Femur (tissue), 1 donor: ENCODE data around the gene MGAT3.

Experiments used
- DNase-seq: peaks from one replicate; pipeline ENCODE4 v3.0.0-alpha.2; 2017

The MGAT3 gene

GRCh38 chr22:39473851-39474250 lies 17.0 kb downstream of the MGAT3 start:
- DNase-seq, result no peak

GRCh38 chr22:39474351-39475111 lies 17.7 kb downstream of the MGAT3 start:
- DNase-seq, result no peak

GRCh38 chr22:39475337-39475736 lies 18.5 kb downstream of the MGAT3 start:
- no peak for DNase-seq

GRCh38 chr22:39475902-39476301 lies 19.1 kb downstream of the MGAT3 start:
- no peak for DNase-seq

GRCh38 chr22:39476664-39477063 lies 19.9 kb downstream of the MGAT3 start:
- DNase-seq, result no peak

GRCh38 chr22:39477542-39477941 lies 20.7 kb downstream of the MGAT3 start:
- no peak for DNase-seq

- DNase-seq, result peak; percentile 52
These were observed 21.6 kb downstream of the MGAT3 start for GRCh38 chr22:39478441-39478850.

- DNase-seq, result no peak
These were observed 22.4 kb downstream of the MGAT3 start for GRCh38 chr22:39479254-39479653.

- DNase-seq, result no peak
These were observed 23.7 kb downstream of the MGAT3 start for GRCh38 chr22:39480557-39480956.

- no peak for DNase-seq
These were observed 24.2 kb downstream of the MGAT3 start for GRCh38 chr22:39481054-39481453.

- no peak for DNase-seq
These were observed 24.8 kb downstream of the MGAT3 start for GRCh38 chr22:39481595-39481994.

- DNase-seq, result no peak
These were observed 26.0 kb downstream of the MGAT3 start for GRCh38 chr22:39482768-39483167.

- no peak for DNase-seq
These were observed 30.4 kb downstream of the MGAT3 start for GRCh38 chr22:39486951-39487825.

- no peak for DNase-seq
These were observed 31.2 kb downstream of the MGAT3 start for GRCh38 chr22:39487826-39488520.

GRCh38 chr22:39488563-39489083 lies 31.8 kb downstream of the MGAT3 start:
- DNase-seq, result no peak

- peak; percentile 26 for DNase-seq
These were observed 32.6 kb downstream of the MGAT3 start for GRCh38 chr22:39489094-39490068.

GRCh38 chr22:39490135-39490798 lies 33.5 kb downstream of the MGAT3 start:
- peak; percentile 88 for DNase-seq

- no peak for DNase-seq
These were observed 34.3 kb downstream of the MGAT3 start for GRCh38 chr22:39490966-39491680.

- DNase-seq, result no peak
These were observed 34.9 kb downstream of the MGAT3 start for GRCh38 chr22:39491696-39492095.

GRCh38 chr22:39492186-39492585 lies 35.4 kb downstream of the MGAT3 start:
- no peak for DNase-seq

- DNase-seq, result no peak
These were observed 36.9 kb downstream of the MGAT3 start for GRCh38 chr22:39493759-39494158.
